ENCODE data around the gene ARHGEF16.

ARHGEF16 gene

GRCh38 chr1:3434406-3435110 is 19.9 kb upstream of the ARHGEF16 start:
- TF ChIP-seq CTCF (IDR thresholded peaks at IDR 0.05), result no peak
- Histone ChIP-seq H3K79me2 (no peaks in the 10 kb centered on the region), H2AFZ (no peak overlapping the region), H3K36me3 (ENCODE audit: control insufficient read depth, insufficient read depth, low read length) (no peaks in the 10 kb centered on the region), H3K27me3 (ENCODE audit: control insufficient read depth, insufficient read depth, low read length) (no peaks in the 10 kb centered on the region), H3K9ac (no peak overlapping the region), H3K4me2 (ENCODE audit: low read length) (no peak overlapping the region), H3K4me3 (ENCODE audit: low read depth, low read length) (no peak overlapping the region), H3K9me3 (ENCODE audit: control insufficient read depth, low read length) (no peaks in the 10 kb centered on the region), H3K4me1 (no peaks in the 10 kb centered on the region), H3K27ac (no peak overlapping the region)

GRCh38 chr1:3435666-3436065 is 18.8 kb upstream of the ARHGEF16 start:
- Histone ChIP-seq H3K36me3 (ENCODE audit: control insufficient read depth, insufficient read depth, low read length) (no peaks in the 10 kb centered on the region), H3K79me2 (no peaks in the 10 kb centered on the region), H3K4me1 (no peaks in the 10 kb centered on the region), H3K27ac (no peak overlapping the region), H2AFZ (no peak overlapping the region), H3K27me3 (ENCODE audit: control insufficient read depth, insufficient read depth, low read length) (no peaks in the 10 kb centered on the region), H3K4me2 (ENCODE audit: low read length) (no peak overlapping the region), H3K9me3 (ENCODE audit: control insufficient read depth, low read length) (no peaks in the 10 kb centered on the region), H3K9ac (no peak overlapping the region), H3K4me3 (ENCODE audit: low read depth, low read length) (no peak overlapping the region)
- TF ChIP-seq CTCF (IDR thresholded peaks at IDR 0.05), result no peak

GRCh38 chr1:3436451-3436850 is 18.0 kb upstream of the ARHGEF16 start:
- Histone ChIP-seq H2AFZ (no peak overlapping the region), H3K9ac (no peak overlapping the region), H3K27me3 (ENCODE audit: control insufficient read depth, insufficient read depth, low read length) (no peaks in the 10 kb centered on the region), H3K4me1 (no peaks in the 10 kb centered on the region), H3K4me2 (ENCODE audit: low read length) (no peak overlapping the region), H3K4me3 (ENCODE audit: low read depth, low read length) (no peak overlapping the region), H3K79me2 (no peaks in the 10 kb centered on the region), H3K9me3 (ENCODE audit: control insufficient read depth, low read length) (no peaks in the 10 kb centered on the region), H3K36me3 (ENCODE audit: control insufficient read depth, insufficient read depth, low read length) (no peaks in the 10 kb centered on the region), H3K27ac (no peak overlapping the region)
- no peak for TF ChIP-seq CTCF (IDR thresholded peaks at IDR 0.05)

- Histone ChIP-seq H3K36me3 (ENCODE audit: control insufficient read depth, insufficient read depth, low read length) (no peaks in the 10 kb centered on the region), H3K27ac (no peak overlapping the region), H3K9me3 (ENCODE audit: control insufficient read depth, low read length) (no peaks in the 10 kb centered on the region), H3K79me2 (no peaks in the 10 kb centered on the region), H3K9ac (no peak overlapping the region), H3K4me2 (ENCODE audit: low read length) (no peak overlapping the region), H3K4me1 (no peaks in the 10 kb centered on the region), H3K4me3 (ENCODE audit: low read depth, low read length) (no peak overlapping the region), H3K27me3 (ENCODE audit: control insufficient read depth, insufficient read depth, low read length) (no peaks in the 10 kb centered on the region), H2AFZ (no peak overlapping the region)
- no peak for TF ChIP-seq CTCF (IDR thresholded peaks at IDR 0.05)
These were observed 17.6 kb upstream of the ARHGEF16 start for GRCh38 chr1:3436901-3437300.

- no peak overlapping the region for H3K9ac ChIP-seq
- no peaks in the 10 kb centered on the region for H3K36me3 ChIP-seq (ENCODE audit: control insufficient read depth, insufficient read depth, low read length)
- no peak overlapping the region for H3K4me3 ChIP-seq (ENCODE audit: low read depth, low read length)
- H3K27me3 ChIP-seq (ENCODE audit: control insufficient read depth, insufficient read depth, low read length), result no peaks in the 10 kb centered on the region
- no peaks in the 10 kb centered on the region for H3K9me3 ChIP-seq (ENCODE audit: control insufficient read depth, low read length)
- no peaks in the 10 kb centered on the region for H3K4me1 ChIP-seq
- no peak overlapping the region for H2AFZ ChIP-seq
- H3K27ac ChIP-seq, result no peak overlapping the region
- H3K79me2 ChIP-seq, result no peaks in the 10 kb centered on the region
- TF ChIP-seq CTCF (IDR thresholded peaks at IDR 0.05), result no peak
- H3K4me2 ChIP-seq (ENCODE audit: low read length), result no peak overlapping the region
These were observed 15.7 kb upstream of the ARHGEF16 start for GRCh38 chr1:3438661-3439180.
